Measurements from ENCODE around the gene GALNT4. TPM values are rescaled to one million over a fixed set of nuclear protein-coding genes. Genes with fewer than 3 reads are reported as not detected.

Gene GALNT4
- total RNA-seq, 1 experiment from 2014 or later = 70.9 TPM

DNA sequence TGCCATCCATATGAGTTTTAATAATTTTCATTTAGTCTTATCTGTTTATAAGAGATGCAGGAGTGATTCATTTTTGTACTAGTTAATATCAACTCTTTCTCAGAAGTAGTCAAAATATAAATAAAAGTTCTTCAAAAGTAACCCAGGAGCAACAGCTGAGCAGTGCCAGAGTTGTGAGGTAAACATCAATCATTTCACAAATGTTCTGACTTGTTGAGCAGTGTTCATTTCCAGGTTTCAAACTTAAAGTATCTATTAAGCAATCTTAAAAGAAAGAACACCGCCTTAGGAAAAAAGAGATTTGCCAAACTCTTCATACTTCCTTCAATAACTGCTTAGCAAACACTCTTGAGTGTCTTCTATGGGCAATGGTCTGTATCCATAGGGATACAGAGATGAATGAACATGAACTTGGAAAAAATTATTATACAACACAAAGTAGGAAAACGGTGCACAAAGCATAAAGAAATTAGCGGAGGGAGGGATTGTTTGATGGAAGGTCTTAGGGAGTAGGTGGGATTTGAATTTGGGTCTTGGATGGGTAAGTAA lies 43.2 kb upstream of the GALNT4 start:
- Mint-ChIP-seq H3K4me1 (ENCODE audit: low read depth, unreplicated experiment) (no peaks in the 10 kb centered on the region), H3K27me3 (ENCODE audit: unreplicated experiment) (no peaks in the 10 kb centered on the region), H3K36me3 (ENCODE audit: insufficient read depth, unreplicated experiment) (no peaks in the 10 kb centered on the region), H3K4me3 (ENCODE audit: low read depth, unreplicated experiment) (no peak overlapping the region), H3K9me3 (ENCODE audit: low read depth, unreplicated experiment) (no peaks in the 10 kb centered on the region), H3K27ac (ENCODE audit: unreplicated experiment) (no peak overlapping the region)
- no TSS peak for BruUV-seq (replicated peaks)
- intact Hi-C loops (cut with micrococcal nuclease; ENCODE audit: unreplicated experiment) = no loop called here
- CTCF ChIA-PET = no interaction called here
- no peak for TF ChIP-seq CTCF (IDR thresholded peaks at IDR 0.05; ENCODE audit: unreplicated experiment)
- no peak for DNase-seq

DNA sequence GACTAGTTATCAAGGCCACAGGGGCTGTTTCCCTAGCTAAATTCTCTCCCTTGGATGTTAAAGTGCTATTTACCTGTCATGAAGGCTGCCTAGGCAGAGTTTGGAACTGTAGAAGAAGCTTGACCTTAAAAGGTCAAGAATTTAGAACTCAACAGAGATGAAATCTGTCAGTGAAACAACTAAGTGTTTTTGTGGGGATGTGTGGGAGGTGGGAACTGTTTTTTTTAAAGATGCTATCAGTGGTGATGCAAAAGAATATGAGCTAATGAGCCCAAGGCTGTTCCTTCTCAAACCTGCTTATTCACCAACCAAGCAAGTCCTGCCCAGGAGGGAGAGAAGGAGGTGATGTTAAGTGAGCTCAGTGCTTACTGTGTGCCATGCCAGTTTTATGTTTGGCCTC lies 42.0 kb upstream of the GALNT4 start:
- DNase-seq = no peak
- no TSS peak for BruUV-seq (replicated peaks)
- Mint-ChIP-seq H3K27me3 (ENCODE audit: unreplicated experiment) (no peaks in the 10 kb centered on the region), H3K4me1 (ENCODE audit: low read depth, unreplicated experiment) (no peaks in the 10 kb centered on the region), H3K4me3 (ENCODE audit: low read depth, unreplicated experiment) (no peak overlapping the region), H3K9me3 (ENCODE audit: low read depth, unreplicated experiment) (no peaks in the 10 kb centered on the region), H3K27ac (ENCODE audit: unreplicated experiment) (no peak overlapping the region), H3K36me3 (ENCODE audit: insufficient read depth, unreplicated experiment) (no peaks in the 10 kb centered on the region)
- intact Hi-C loops (cut with micrococcal nuclease; ENCODE audit: unreplicated experiment) = no loop called here
- CTCF ChIA-PET = no interaction called here
- TF ChIP-seq CTCF (IDR thresholded peaks at IDR 0.05; ENCODE audit: unreplicated experiment) = no peak

- DNase-seq = no peak
- CTCF ChIA-PET = interaction anchor here (0.7 kb wide), 1 partner anchor 385 kb away, joined by 3 read pairs; no protein-coding TSS in a partner anchor
- no peaks in the 10 kb centered on the region for H3K36me3 Mint-ChIP-seq (ENCODE audit: insufficient read depth, unreplicated experiment)
- no peaks in the 10 kb centered on the region for H3K9me3 Mint-ChIP-seq (ENCODE audit: low read depth, unreplicated experiment)
- intact Hi-C loops (cut with micrococcal nuclease; ENCODE audit: unreplicated experiment) = no loop called here
- H3K4me3 Mint-ChIP-seq (ENCODE audit: low read depth, unreplicated experiment) = no peak overlapping the region
- BruUV-seq (replicated peaks) = no TSS peak
- no peaks in the 10 kb centered on the region for H3K4me1 Mint-ChIP-seq (ENCODE audit: low read depth, unreplicated experiment)
- H3K27ac Mint-ChIP-seq (ENCODE audit: unreplicated experiment) = no peak overlapping the region
- H3K27me3 Mint-ChIP-seq (ENCODE audit: unreplicated experiment) = no peaks in the 10 kb centered on the region
- no peak for TF ChIP-seq CTCF (IDR thresholded peaks at IDR 0.05; ENCODE audit: unreplicated experiment)
Measured at GRCh38 chr12:89565002-89565401, 40.4 kb upstream of the GALNT4 start.

- no peaks in the 10 kb centered on the region for H3K27me3 Mint-ChIP-seq (ENCODE audit: unreplicated experiment)
- no peak for DNase-seq
- CTCF ChIA-PET = no interaction called here
- intact Hi-C loops (cut with micrococcal nuclease; ENCODE audit: unreplicated experiment) = no loop called here
- TF ChIP-seq CTCF (IDR thresholded peaks at IDR 0.05; ENCODE audit: unreplicated experiment) = no peak
- peaks cover 15% of the 10 kb centered on the region for H3K4me1 Mint-ChIP-seq (ENCODE audit: low read depth, unreplicated experiment)
- H3K4me3 Mint-ChIP-seq (ENCODE audit: low read depth, unreplicated experiment) = no peak overlapping the region
- H3K9me3 Mint-ChIP-seq (ENCODE audit: low read depth, unreplicated experiment) = no peaks in the 10 kb centered on the region
- H3K27ac Mint-ChIP-seq (ENCODE audit: unreplicated experiment) = no peak overlapping the region
- H3K36me3 Mint-ChIP-seq (ENCODE audit: insufficient read depth, unreplicated experiment) = peaks cover 11% of the 10 kb centered on the region
- no TSS peak for BruUV-seq (replicated peaks)
Measured at GRCh38 chr12:89559753-89560152, 35.2 kb upstream of the GALNT4 start.
